GM12878 (cell line): Measurements from ENCODE around the gene CDC42BPA. TPM values are rescaled to one million over a fixed set of nuclear protein-coding genes. Genes with fewer than 3 reads are reported as not detected.

Source experiments
- ATAC-seq: fragments of 200-7000 bp; cut with Tn5 transposase; 3 replicates; pipeline ENCODE4 v1.9.1; 2020; ENCODE audit warnings: mild to moderate bottlenecking, moderate library complexity
- BruUV-seq: library from RNA; stranded (reverse); fragments of 400-500 nt; replicated peaks from 2 replicates; lab custom pipeline; 2021; lab: Mats Ljungman, UMichigan
- CTCF ChIA-PET: fragments of 300-600 bp; sonication (Branson Sonifier 250); formaldehyde crosslinking; extraction: SDS; loops from one replicate; lab custom pipeline; 2021; ENCODE audit warnings: inconsistent platforms; lab: Yijun Ruan, JAX
- POLR2A ChIA-PET: fragments of 350-600 bp; formaldehyde crosslinking; extraction: SDS; loops from one replicate; lab custom pipeline; 2021; ENCODE audit warnings: inconsistent platforms; lab: Charles Lee
- RAD21 ChIA-PET: fragments of 300-600 bp; sonication (Branson Sonifier 250); formaldehyde crosslinking; loops from one replicate; lab custom pipeline; 2023; ENCODE audit warnings: antibody characterized with exemption; ENCODE audit not compliant: unreplicated experiment; lab: Charles Lee
- SMC1A ChIA-PET: fragments of 300-600 bp; sonication (Branson Sonifier 250); formaldehyde crosslinking; loops from one replicate; lab custom pipeline; 2023; ENCODE audit not compliant: unreplicated experiment, uncharacterized antibody; lab: Charles Lee
- DNase-seq: peaks from one replicate; pipeline ENCODE4 v3.0.0-alpha.2; 2011; ENCODE audit warnings: low read depth, low spot score
- FAIRE-seq: peaks from 3 replicates; lab custom pipeline; 2011; peaks lifted over from hg19 to GRCh38; lab: Jason Lieb, UNC
- H2AFZ ChIP-seq: 2 replicates; pipeline ENCODE4 v1.6.0; 2011; ENCODE audit warnings: low read depth, low read length, control low read depth; ENCODE audit not compliant: control insufficient read depth
- H3K27ac ChIP-seq: 2 replicates; pipeline ENCODE4 v1.5.1; 2011; ENCODE audit warnings: control low read depth; ENCODE audit not compliant: control insufficient read depth, insufficient read depth
- H3K27me3 ChIP-seq, 2 experiments: replicated peaks in 1 of 2; 2 replicates each; pipeline versions ENCODE4 v1.6.0 to v1.6.1; 2011; ENCODE audit warnings: low read length in 1 of 2; ENCODE audit not compliant: control insufficient read depth in 2 of 2, insufficient read depth in 2 of 2
- H3K36me3 ChIP-seq, 2 experiments: 2 replicates each; pipeline ENCODE4 v1.5.1; 2011; ENCODE audit warnings: low read length in 1 of 2; ENCODE audit not compliant: control insufficient read depth in 2 of 2, insufficient read depth in 2 of 2
- H3K4me1 ChIP-seq: 2 replicates; pipeline ENCODE4 v1.6.1; 2011; ENCODE audit warnings: mild to moderate bottlenecking, low read length, moderate library complexity, mixed read lengths; ENCODE audit not compliant: control insufficient read depth, insufficient read depth
- H3K4me2 ChIP-seq: 2 replicates; pipeline ENCODE4 v1.6.0; 2011; ENCODE audit warnings: control low read depth; ENCODE audit not compliant: control insufficient read depth, insufficient read depth
- H3K4me3 ChIP-seq: fragments of 200-600 bp; sonication (generic); 2 replicates; pipeline ENCODE4 v1.5.1; 2016
- H3K79me2 ChIP-seq: 2 replicates; pipeline ENCODE4 v1.6.0; 2011; ENCODE audit warnings: low read length; ENCODE audit not compliant: control insufficient read depth, insufficient read depth
- H3K9ac ChIP-seq: 2 replicates; pipeline ENCODE4 v1.8.0; 2011; ENCODE audit warnings: low read length, control low read depth, mixed read lengths; ENCODE audit not compliant: control insufficient read depth, insufficient read depth
- H3K9me3 ChIP-seq: replicated peaks from 3 replicates; pipeline ENCODE4 v1.5.1; 2011; ENCODE audit warnings: mild to moderate bottlenecking, low read length; ENCODE audit not compliant: control insufficient read depth, insufficient read depth
- H4K20me1 ChIP-seq: 2 replicates; pipeline ENCODE4 v1.6.0; 2011; ENCODE audit not compliant: control insufficient read depth, insufficient read depth
- CBFB ChIP-seq: IDR thresholded peaks from 2 replicates; pipeline ENCODE4 v1.6.1; 2016; ENCODE audit warnings: antibody characterized with exemption, low read depth
- CBX5 ChIP-seq: sonication (generic); IDR thresholded peaks from 2 replicates; pipeline ENCODE4 v1.6.1; 2016; ENCODE audit warnings: low read depth, moderate library complexity, mild to moderate bottlenecking, inconsistent platforms
- CHD2 ChIP-seq: IDR thresholded peaks from 2 replicates; pipeline ENCODE4 v1.6.1; 2011; ENCODE audit warnings: low read depth, low read length, improper control_type of control experiment, borderline replicate concordance
- CREM ChIP-seq: IDR thresholded peaks from 2 replicates; pipeline ENCODE4 v1.6.1; 2014; ENCODE audit warnings: antibody characterized with exemption, low read depth
- DPF2 ChIP-seq: fragments of 450-650 bp; IDR thresholded peaks from 2 replicates; pipeline ENCODE4 v1.6.1; 2017; ENCODE audit warnings: mild to moderate bottlenecking
- E2F4 ChIP-seq: IDR thresholded peaks from 2 replicates; pipeline ENCODE4 v1.6.1; 2012; ENCODE audit warnings: low read depth, low read length, improper control_type of control experiment
- HCFC1 ChIP-seq: fragments of 150-350 bp; IDR thresholded peaks from 2 replicates; pipeline ENCODE4 v1.6.1; 2014; ENCODE audit warnings: low read length
- HDAC6 ChIP-seq: fragments of 200-600 bp; sonication (generic); IDR thresholded peaks from one replicate; pipeline ENCODE4 v1.8.0; 2017; ENCODE audit warnings: antibody characterized with exemption; ENCODE audit not compliant: unreplicated experiment
- IKZF1 ChIP-seq: fragments of 450-650 bp; conservative IDR thresholded peaks from 2 replicates; pipeline ENCODE4 v1.6.1; 2017; ENCODE audit warnings: antibody characterized with exemption, mild to moderate bottlenecking
- MXI1 ChIP-seq: fragments of 150-350 bp; IDR thresholded peaks from 2 replicates; pipeline ENCODE4 v1.6.1; 2011; ENCODE audit warnings: low read depth, mild to moderate bottlenecking, inconsistent platforms, low read length, improper control_type of control experiment
- NFIC ChIP-seq: IDR thresholded peaks from 2 replicates; pipeline ENCODE4 v1.6.1; 2012; ENCODE audit warnings: low read depth, mild to moderate bottlenecking, inconsistent platforms, low read length, moderate library complexity
- PAX5 ChIP-seq: IDR thresholded peaks from 2 replicates; pipeline ENCODE4 v1.6.1; 2011; ENCODE audit warnings: low read depth, low read length, borderline replicate concordance
- RELA ChIP-seq: fragments of 450-650 bp; IDR thresholded peaks from 2 replicates; pipeline ENCODE4 v1.8.0; 2014; ENCODE audit warnings: borderline replicate concordance; ENCODE audit not compliant: partially characterized antibody
- SMAD5 ChIP-seq: IDR thresholded peaks from 2 replicates; pipeline ENCODE4 v1.6.1; 2016; ENCODE audit warnings: antibody characterized with exemption, low read depth
- SPI1 ChIP-seq: IDR thresholded peaks from 2 replicates; pipeline ENCODE4 v1.6.1; 2011; ENCODE audit warnings: low read depth, mild to moderate bottlenecking, low read length, moderate library complexity, borderline replicate concordance; ENCODE audit not compliant: insufficient read depth
- ZNF217 ChIP-seq: fragments of 450-650 bp; IDR thresholded peaks from 2 replicates; pipeline ENCODE4 v1.6.1; 2017; ENCODE audit warnings: antibody characterized with exemption, mild to moderate bottlenecking
- WGBS: methylation state at CpG from one replicate; pipeline ENCODE4 v1.1.6; 2016; ENCODE audit warnings: low lambda C conversion rate; ENCODE audit not compliant: insufficient replicate concordance, insufficient coverage; ENCODE audit errors: missing lambda C conversion rate; 5-methylcytosine and 5-hydroxymethylcytosine counted together
- in situ Hi-C: fragments of 300-500 bp; cut with MboI; formaldehyde crosslinking; loops from 9 replicates; pipeline ENCODE4 v1.14.3; 2018; ENCODE audit warnings: mixed read lengths
- intact Hi-C: fragments of 100-400 bp; cut with micrococcal nuclease; formaldehyde crosslinking; loops from one replicate; pipeline ENCODE4 v1.14.2; 2022; ENCODE audit not compliant: unreplicated experiment
- polyA plus RNA-seq, 11 experiments: library from polyadenylated mRNA; depleted of rRNA in 4 of 11; unstranded in 6 of 11; stranded (reverse) in 5 of 11; fragments of >200 nt; fragmentation: Nextera tagmentation in 4 of 11; fragmentation: Illumina TruSeq in 1 of 11; extraction: Ambion mirVana in 4 of 11; extraction: Trizol in 1 of 11; gene quantifications; 1 replicate in 1 of 11; 2 replicates in 10 of 11; pipeline versions ENCODE4 v1.2.1 to v1.2.3, GENCODE V29; 2011 to 2016; ENCODE audit warnings: inconsistent platforms in 2 of 11, missing spikeins in 2 of 11, low read depth in 1 of 11
- total RNA-seq, 4 experiments: library from RNA; depleted of rRNA in 3 of 4; stranded (reverse); fragments of >200 nt in 3 of 4; fragmentation: Illumina TruSeq in 1 of 4; extraction: Trizol in 1 of 4; gene quantifications; 2 replicates each; pipeline versions ENCODE4 v1.2.1 to v1.2.3, GENCODE V29; 2013 to 2021
- TF ChIP-seq, protein P1 (sequence below): fragments of 450-650 bp; IDR thresholded peaks from 2 replicates; pipeline ENCODE4 v1.6.1; 2017; ENCODE audit warnings: mild to moderate bottlenecking
- TF ChIP-seq, protein P2 (sequence below): fragments of 450-650 bp; IDR thresholded peaks from 2 replicates; pipeline ENCODE4 v1.6.1; 2016; ENCODE audit warnings: mild to moderate bottlenecking, moderate library complexity, borderline replicate concordance

CDC42BPA gene
- total and polyA plus RNA-seq, 10 of the 15 experiments (the other 5 are each of a cell fraction or from before 2014, with no cell fraction given) = 0.02 to 0.52 (median 0.10) TPM

GRCh38 chr1:227225715-227226346 lies 92.5 kb downstream of the CDC42BPA start:
- Histone ChIP-seq H3K4me1 (no peaks in the 10 kb centered on the region), H4K20me1 (no peaks in the 10 kb centered on the region), H3K27me3 (no peaks in the 10 kb centered on the region), H3K4me3 (no peak overlapping the region), H3K27ac (no peak overlapping the region), H3K4me2 (no peak overlapping the region), H3K9me3 (no peaks in the 10 kb centered on the region), H3K79me2 (no peaks in the 10 kb centered on the region), H3K9ac (no peak overlapping the region), H2AFZ (no peak overlapping the region), H3K36me3 (no peaks in the 10 kb centered on the region)
- ChIA-PET SMC1A (interaction anchor here (1.0 kb wide), 1 partner anchor 73 kb away, joined by 4 read pairs; no protein-coding TSS in a partner anchor), RAD21 (no interaction called here), CTCF (interaction anchor here (2.0 kb wide), 1 partner anchor 8 kb away, joined by 4 read pairs; no protein-coding TSS in a partner anchor), POLR2A (no interaction called here)
- intact Hi-C loops (no loop called here), in situ Hi-C loops (no loop called here)
- BruUV-seq = no TSS peak
- WGBS = 0% methylated on average over 2 of the region's 2 CpGs
- FAIRE-seq = no peak
- no peak for DNase-seq
- ATAC-seq = no peak
- no peak for TF ChIP-seq SMAD5
- no peak for TF ChIP-seq CBX5
- TF ChIP-seq PAX5 = no peak
- no peak for TF ChIP-seq IKZF1
- TF ChIP-seq HCFC1 = no peak
- no peak for TF ChIP-seq CHD2
- TF ChIP-seq, protein P1, sequence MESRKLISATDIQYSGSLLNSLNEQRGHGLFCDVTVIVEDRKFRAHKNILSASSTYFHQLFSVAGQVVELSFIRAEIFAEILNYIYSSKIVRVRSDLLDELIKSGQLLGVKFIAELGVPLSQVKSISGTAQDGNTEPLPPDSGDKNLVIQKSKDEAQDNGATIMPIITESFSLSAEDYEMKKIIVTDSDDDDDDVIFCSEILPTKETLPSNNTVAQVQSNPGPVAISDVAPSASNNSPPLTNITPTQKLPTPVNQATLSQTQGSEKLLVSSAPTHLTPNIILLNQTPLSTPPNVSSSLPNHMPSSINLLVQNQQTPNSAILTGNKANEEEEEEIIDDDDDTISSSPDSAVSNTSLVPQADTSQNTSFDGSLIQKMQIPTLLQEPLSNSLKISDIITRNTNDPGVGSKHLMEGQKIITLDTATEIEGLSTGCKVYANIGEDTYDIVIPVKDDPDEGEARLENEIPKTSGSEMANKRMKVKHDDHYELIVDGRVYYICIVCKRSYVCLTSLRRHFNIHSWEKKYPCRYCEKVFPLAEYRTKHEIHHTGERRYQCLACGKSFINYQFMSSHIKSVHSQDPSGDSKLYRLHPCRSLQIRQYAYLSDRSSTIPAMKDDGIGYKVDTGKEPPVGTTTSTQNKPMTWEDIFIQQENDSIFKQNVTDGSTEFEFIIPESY = no peak
- no peak for TF ChIP-seq CREM
- no peak for TF ChIP-seq HDAC6
- TF ChIP-seq MXI1 = no peak
- TF ChIP-seq NFIC = no peak
- no peak for TF ChIP-seq DPF2
- TF ChIP-seq ZNF217 = no peak
- no peak for TF ChIP-seq SPI1
- no peak for TF ChIP-seq RELA
- TF ChIP-seq, protein P2, sequence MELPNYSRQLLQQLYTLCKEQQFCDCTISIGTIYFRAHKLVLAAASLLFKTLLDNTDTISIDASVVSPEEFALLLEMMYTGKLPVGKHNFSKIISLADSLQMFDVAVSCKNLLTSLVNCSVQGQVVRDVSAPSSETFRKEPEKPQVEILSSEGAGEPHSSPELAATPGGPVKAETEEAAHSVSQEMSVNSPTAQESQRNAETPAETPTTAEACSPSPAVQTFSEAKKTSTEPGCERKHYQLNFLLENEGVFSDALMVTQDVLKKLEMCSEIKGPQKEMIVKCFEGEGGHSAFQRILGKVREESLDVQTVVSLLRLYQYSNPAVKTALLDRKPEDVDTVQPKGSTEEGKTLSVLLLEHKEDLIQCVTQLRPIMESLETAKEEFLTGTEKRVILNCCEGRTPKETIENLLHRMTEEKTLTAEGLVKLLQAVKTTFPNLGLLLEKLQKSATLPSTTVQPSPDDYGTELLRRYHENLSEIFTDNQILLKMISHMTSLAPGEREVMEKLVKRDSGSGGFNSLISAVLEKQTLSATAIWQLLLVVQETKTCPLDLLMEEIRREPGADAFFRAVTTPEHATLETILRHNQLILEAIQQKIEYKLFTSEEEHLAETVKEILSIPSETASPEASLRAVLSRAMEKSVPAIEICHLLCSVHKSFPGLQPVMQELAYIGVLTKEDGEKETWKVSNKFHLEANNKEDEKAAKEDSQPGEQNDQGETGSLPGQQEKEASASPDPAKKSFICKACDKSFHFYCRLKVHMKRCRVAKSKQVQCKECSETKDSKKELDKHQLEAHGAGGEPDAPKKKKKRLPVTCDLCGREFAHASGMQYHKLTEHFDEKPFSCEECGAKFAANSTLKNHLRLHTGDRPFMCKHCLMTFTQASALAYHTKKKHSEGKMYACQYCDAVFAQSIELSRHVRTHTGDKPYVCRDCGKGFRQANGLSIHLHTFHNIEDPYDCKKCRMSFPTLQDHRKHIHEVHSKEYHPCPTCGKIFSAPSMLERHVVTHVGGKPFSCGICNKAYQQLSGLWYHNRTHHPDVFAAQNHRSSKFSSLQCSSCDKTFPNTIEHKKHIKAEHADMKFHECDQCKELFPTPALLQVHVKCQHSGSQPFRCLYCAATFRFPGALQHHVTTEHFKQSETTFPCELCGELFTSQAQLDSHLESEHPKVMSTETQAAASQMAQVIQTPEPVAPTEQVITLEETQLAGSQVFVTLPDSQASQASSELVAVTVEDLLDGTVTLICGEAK = no peak
- TF ChIP-seq CBFB = no peak
- TF ChIP-seq E2F4 = no peak
